Body of pancreas (tissue), 4 donors: ENCODE data around the gene LSAMP.

Source experiments
- POLR2A ChIP-seq, 3 donors: fragments of 450-650 bp; IDR thresholded peaks; one replicate each; pipeline ENCODE4 v1.6.1; 2016; ENCODE audit warnings: antibody characterized with exemption in 3 of 3, mild to moderate bottlenecking in 2 of 3
- TF ChIP-seq, protein P1 (sequence below), 7 experiments: fragments of 450-650 bp in 4 of 7; fragments of 200-600 bp in 3 of 7; sonication (generic) in 3 of 7; IDR thresholded peaks; one replicate each; pipeline ENCODE4 v1.5.1; 2016 to 2019; ENCODE audit warnings: antibody characterized with exemption in 7 of 7

DNA sequence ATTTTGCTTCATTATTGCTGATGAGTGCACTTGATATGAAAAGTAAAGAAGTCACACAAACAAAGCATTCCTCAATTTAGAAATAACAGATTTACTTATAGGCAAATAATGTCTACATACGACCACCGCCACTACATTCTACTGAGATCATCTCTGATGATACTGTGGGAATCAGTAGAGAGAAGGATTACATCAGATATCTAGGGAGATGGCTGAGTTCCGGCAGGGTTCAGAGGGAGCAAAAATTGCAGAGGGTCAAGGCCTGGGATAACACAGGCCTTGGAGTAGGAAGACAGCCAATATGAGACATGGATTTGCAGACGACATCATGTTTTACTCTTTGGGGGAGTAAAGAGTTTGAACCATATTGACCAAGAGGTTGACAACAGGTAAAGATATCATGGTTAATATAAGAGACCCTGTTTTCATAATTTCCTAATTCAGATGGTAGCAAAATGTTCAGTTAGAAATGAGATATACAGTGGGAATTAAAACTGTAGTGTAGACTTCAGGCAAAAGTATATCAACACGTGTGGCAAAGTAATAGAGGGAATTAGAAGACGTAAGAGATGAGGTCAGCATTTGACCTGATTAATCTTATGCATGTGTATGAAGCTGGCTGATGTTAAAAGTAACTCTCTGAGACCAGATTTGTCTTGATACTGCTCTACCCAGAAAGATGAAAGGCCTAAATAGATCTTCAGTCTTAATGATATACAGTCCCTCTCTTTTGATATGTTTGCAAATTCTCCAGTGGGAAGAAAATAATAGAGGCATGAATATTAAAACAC lies 15.6 kb downstream of the LSAMP start:
- TF ChIP-seq, protein P1, sequence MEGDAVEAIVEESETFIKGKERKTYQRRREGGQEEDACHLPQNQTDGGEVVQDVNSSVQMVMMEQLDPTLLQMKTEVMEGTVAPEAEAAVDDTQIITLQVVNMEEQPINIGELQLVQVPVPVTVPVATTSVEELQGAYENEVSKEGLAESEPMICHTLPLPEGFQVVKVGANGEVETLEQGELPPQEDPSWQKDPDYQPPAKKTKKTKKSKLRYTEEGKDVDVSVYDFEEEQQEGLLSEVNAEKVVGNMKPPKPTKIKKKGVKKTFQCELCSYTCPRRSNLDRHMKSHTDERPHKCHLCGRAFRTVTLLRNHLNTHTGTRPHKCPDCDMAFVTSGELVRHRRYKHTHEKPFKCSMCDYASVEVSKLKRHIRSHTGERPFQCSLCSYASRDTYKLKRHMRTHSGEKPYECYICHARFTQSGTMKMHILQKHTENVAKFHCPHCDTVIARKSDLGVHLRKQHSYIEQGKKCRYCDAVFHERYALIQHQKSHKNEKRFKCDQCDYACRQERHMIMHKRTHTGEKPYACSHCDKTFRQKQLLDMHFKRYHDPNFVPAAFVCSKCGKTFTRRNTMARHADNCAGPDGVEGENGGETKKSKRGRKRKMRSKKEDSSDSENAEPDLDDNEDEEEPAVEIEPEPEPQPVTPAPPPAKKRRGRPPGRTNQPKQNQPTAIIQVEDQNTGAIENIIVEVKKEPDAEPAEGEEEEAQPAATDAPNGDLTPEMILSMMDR (IDR thresholded peaks at IDR 0.05), result no peak
- no peak for TF ChIP-seq POLR2A (IDR thresholded peaks at IDR 0.05)
